Breast epithelium (tissue), 3 donors: ENCODE measurements around the gene FBXO4.

ENCODE experiments used
- CTCF ChIP-seq, 3 donors: fragments of 450-650 bp; IDR thresholded peaks; one replicate each; pipeline ENCODE4 v1.5.1; 2016 to 2017; ENCODE audit warnings: antibody characterized with exemption in 3 of 3, mild to moderate bottlenecking in 3 of 3, moderate library complexity in 3 of 3
- POLR2AphosphoS5 ChIP-seq, 3 donors: sonication (generic); formaldehyde crosslinking; IDR thresholded peaks; one replicate each; pipeline ENCODE4 v1.6.1; 2017; ENCODE audit warnings: antibody characterized with exemption in 3 of 3

- TF ChIP-seq POLR2AphosphoS5 (IDR thresholded peaks at IDR 0.05) (no peak), CTCF (IDR thresholded peaks at IDR 0.05) (no peak)
Observed at GRCh38 chr5:41925555-41925951, 472 bp downstream of the FBXO4 start.
